IPS-18a (cell line): ENCODE measurements around the gene S100A12.

Experiments
- H3K27ac ChIP-seq: one replicate; pipeline ENCODE4 v1.5.1; 2013; ENCODE audit warnings: low read length
- H3K27me3 ChIP-seq: one replicate; pipeline ENCODE4 v1.6.1; 2013; ENCODE audit warnings: mild to moderate bottlenecking, low read length; ENCODE audit not compliant: control insufficient read depth, insufficient read depth
- H3K36me3 ChIP-seq: one replicate; pipeline ENCODE4 v1.6.1; 2013; ENCODE audit warnings: low read depth, low read length; ENCODE audit not compliant: control insufficient read depth
- H3K4me1 ChIP-seq: one replicate; pipeline ENCODE4 v1.6.1; 2013; ENCODE audit warnings: low read depth, low read length; ENCODE audit not compliant: control insufficient read depth
- H3K4me3 ChIP-seq: one replicate; pipeline ENCODE4 v1.5.1; 2013; ENCODE audit warnings: low read length
- H3K9ac ChIP-seq: one replicate; pipeline ENCODE4 v1.6.1; 2013; ENCODE audit warnings: mild to moderate bottlenecking, low read length, moderate library complexity
- H3K9me3 ChIP-seq: one replicate; pipeline ENCODE4 v1.6.1; 2013; ENCODE audit warnings: low read depth, low read length; ENCODE audit not compliant: control insufficient read depth

S100A12 gene

DNA sequence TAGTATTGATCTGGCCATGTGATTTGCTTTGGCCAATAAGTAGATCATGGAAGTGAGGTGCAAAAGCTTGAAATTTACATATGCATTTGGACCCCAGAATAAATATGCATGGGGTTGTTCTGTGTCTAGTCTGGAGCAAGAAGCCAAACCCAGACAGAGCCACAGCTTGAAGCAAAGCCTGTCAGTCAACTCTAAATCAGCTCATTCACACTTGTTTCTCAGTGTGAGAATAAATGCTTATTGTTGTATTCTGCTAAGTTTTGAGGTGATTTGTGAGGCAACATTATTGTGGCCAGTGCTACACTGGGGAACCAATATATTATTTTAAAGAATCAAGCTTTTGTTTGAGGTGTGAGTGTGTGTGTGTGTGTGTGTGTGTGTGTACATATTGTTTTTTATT, 50.5 kb downstream of the S100A12 start:
- Histone ChIP-seq H3K4me1 (no peaks in the 10 kb centered on the region), H3K27ac (no peak overlapping the region), H3K9ac (no peak overlapping the region), H3K36me3 (no peaks in the 10 kb centered on the region), H3K27me3 (no peaks in the 10 kb centered on the region), H3K9me3 (peaks cover 6% of the 10 kb centered on the region), H3K4me3 (no peak overlapping the region)
